ENCODE measurements around the gene KLRG1. TPM values are rescaled to one million over a fixed set of nuclear protein-coding genes. Genes with fewer than 3 reads are reported as not detected.

The KLRG1 gene
- total and polyA plus RNA-seq, 2 experiments from 2014 or later, result 0.37 to 1.8 TPM

GRCh38 chr12:9022592-9022991 lies 33.2 kb downstream of the KLRG1 start:
- H2AFZ ChIP-seq, result no peak overlapping the region
- no peak for TF ChIP-seq EZH2 (IDR thresholded peaks at IDR 0.05; ENCODE audit: borderline replicate concordance)
- no peak for TF ChIP-seq EZH2phosphoT487 (IDR thresholded peaks at IDR 0.05; ENCODE audit: low read depth, severe bottlenecking, unreplicated experiment)
- no peak for TF ChIP-seq CTCF (IDR thresholded peaks at IDR 0.05; ENCODE audit: poor library complexity)
- H3K27me3 ChIP-seq, result no peaks in the 10 kb centered on the region
- H3K4me2 ChIP-seq, result no peak overlapping the region
- H3K9me2 ChIP-seq (replicated peaks; ENCODE audit: insufficient read depth), result no peaks in the 10 kb centered on the region
- no peaks in the 10 kb centered on the region for H3K36me3 ChIP-seq (replicated peaks; ENCODE audit: insufficient read depth, low read depth)
- H3K4me3 ChIP-seq, result no peak overlapping the region
- H3K27ac ChIP-seq, result no peak overlapping the region
- no peak for DNase-seq (ENCODE audit: low spot score)
- no peaks in the 10 kb centered on the region for H4K20me1 ChIP-seq (ENCODE audit: insufficient read depth, poor library complexity, severe bottlenecking)
- H3K9me3 ChIP-seq (ENCODE audit: low read depth), result no peaks in the 10 kb centered on the region
- H3K4me1 ChIP-seq (ENCODE audit: insufficient read depth), result no peaks in the 10 kb centered on the region
- 91% methylated on average over 2 of the region's 2 CpGs for WGBS (ENCODE audit: low lambda C conversion rate, missing lambda C conversion rate)
- H3K79me2 ChIP-seq, result no peaks in the 10 kb centered on the region

- Histone ChIP-seq H3K4me3 (no peak overlapping the region), H3K9me3 (ENCODE audit: low read depth) (no peaks in the 10 kb centered on the region), H3K79me2 (no peaks in the 10 kb centered on the region), H3K4me1 (ENCODE audit: insufficient read depth) (no peaks in the 10 kb centered on the region), H3K4me2 (no peak overlapping the region), H4K20me1 (ENCODE audit: insufficient read depth, poor library complexity, severe bottlenecking) (no peaks in the 10 kb centered on the region), H3K36me3 (replicated peaks; ENCODE audit: insufficient read depth, low read depth) (no peaks in the 10 kb centered on the region), H3K9me2 (replicated peaks; ENCODE audit: insufficient read depth) (no peaks in the 10 kb centered on the region), H2AFZ (no peak overlapping the region), H3K27ac (no peak overlapping the region), H3K27me3 (no peaks in the 10 kb centered on the region)
- DNase-seq (ENCODE audit: low spot score), result no peak
- TF ChIP-seq CTCF (IDR thresholded peaks at IDR 0.05; ENCODE audit: poor library complexity), result no peak
- 95% methylated on average over 2 of the region's 2 CpGs for WGBS (ENCODE audit: low lambda C conversion rate, missing lambda C conversion rate)
Measured at GRCh38 chr12:9024512-9024911, 35.2 kb downstream of the KLRG1 start.

GRCh38 chr12:9027161-9028059 lies 38.1 kb downstream of the KLRG1 start:
- H3K27me3 ChIP-seq, result no peaks in the 10 kb centered on the region
- DNase-seq (ENCODE audit: low spot score), result no peak
- H3K9me2 ChIP-seq (replicated peaks; ENCODE audit: insufficient read depth), result no peaks in the 10 kb centered on the region
- H3K4me1 ChIP-seq (ENCODE audit: insufficient read depth), result no peaks in the 10 kb centered on the region
- no peaks in the 10 kb centered on the region for H3K9me3 ChIP-seq (ENCODE audit: low read depth)
- no peaks in the 10 kb centered on the region for H3K36me3 ChIP-seq (replicated peaks; ENCODE audit: insufficient read depth, low read depth)
- H3K4me3 ChIP-seq, result no peak overlapping the region
- H3K79me2 ChIP-seq, result no peaks in the 10 kb centered on the region
- H4K20me1 ChIP-seq (ENCODE audit: insufficient read depth, poor library complexity, severe bottlenecking), result no peaks in the 10 kb centered on the region
- H3K4me2 ChIP-seq, result no peak overlapping the region
- no peak overlapping the region for H2AFZ ChIP-seq
- no peak overlapping the region for H3K27ac ChIP-seq
- TF ChIP-seq EZH2phosphoT487 (IDR thresholded peaks at IDR 0.05; ENCODE audit: low read depth, severe bottlenecking, unreplicated experiment) (no peak), EZH2 (IDR thresholded peaks at IDR 0.05; ENCODE audit: borderline replicate concordance) (no peak), CTCF (IDR thresholded peaks at IDR 0.05; ENCODE audit: poor library complexity) (no peak)
- 96% methylated on average over 7 of the region's 7 CpGs for WGBS (ENCODE audit: low lambda C conversion rate, missing lambda C conversion rate)

All from hepatocyte (in vitro differentiated cells).